ENCODE results near the gene RNF14. TPM values are rescaled to one million over a fixed set of nuclear protein-coding genes. Genes with fewer than 3 reads are reported as not detected.

RNF14 gene
- total RNA-seq, 1 donor from 2014 or later, result 37.8 TPM

GRCh38 chr5:141954194-141954593 lies 14.7 kb upstream of the RNF14 start:
- intact Hi-C loops (cut with DNase I), result no loop called here
- H3K27ac ChIP-seq, result no peak overlapping the region
- no peak overlapping the region for H3K4me3 ChIP-seq
- no peaks in the 10 kb centered on the region for H3K4me1 ChIP-seq
- no peaks in the 10 kb centered on the region for H3K27me3 ChIP-seq
- H3K36me3 ChIP-seq, result no peaks in the 10 kb centered on the region
- no peak for DNase-seq (ENCODE audit: extremely low spot score in 2 of 2)
- no peaks in the 10 kb centered on the region for H3K9me3 ChIP-seq
- TF ChIP-seq POLR2AphosphoS5 (IDR thresholded peaks at IDR 0.05; ENCODE audit: insufficient read depth in 1 of 2, low read depth in 1 of 2) (no peak), CTCF (IDR thresholded peaks at IDR 0.05) (no peak), POLR2A (IDR thresholded peaks at IDR 0.05) (no peak)

DNA sequence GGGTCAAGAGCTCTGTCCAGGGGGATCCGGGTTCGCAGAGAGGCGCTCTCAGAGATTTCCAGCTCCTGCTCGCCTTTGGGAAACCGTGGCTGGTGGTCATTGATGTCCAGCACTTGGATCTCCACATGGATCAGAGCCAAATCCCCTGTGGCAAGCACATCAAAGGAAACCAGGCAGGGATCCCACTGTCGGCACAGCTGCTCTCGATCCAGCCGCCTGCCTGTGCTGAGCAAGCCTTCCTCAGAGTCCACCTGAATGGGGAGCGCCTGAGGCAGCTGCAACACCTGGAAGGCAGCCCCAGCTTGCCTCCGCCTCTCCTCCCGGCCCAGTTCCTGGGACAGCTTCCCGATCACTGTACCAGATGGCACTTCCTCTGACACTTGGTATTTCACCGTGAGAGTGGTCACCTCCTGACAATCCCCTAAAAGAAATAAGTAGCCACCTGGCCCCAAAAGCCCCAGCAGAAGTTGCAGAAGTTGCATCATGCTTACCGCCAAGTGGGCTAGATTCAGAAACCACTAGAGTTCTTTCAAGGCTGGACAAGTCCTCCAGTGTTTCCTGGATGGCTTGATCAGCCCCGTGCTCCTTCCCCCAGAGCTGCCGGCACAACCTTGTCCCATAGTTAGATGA lies 11.4 kb upstream of the RNF14 start:
- H3K9me3 ChIP-seq, result no peaks in the 10 kb centered on the region
- H3K27ac ChIP-seq, result no peak overlapping the region
- no peak overlapping the region for H3K4me3 ChIP-seq
- intact Hi-C loops (cut with DNase I), result loop anchor here (5.0 kb wide), 1 partner anchor 265 kb away; no protein-coding TSS in a partner anchor
- no peaks in the 10 kb centered on the region for H3K4me1 ChIP-seq
- no peaks in the 10 kb centered on the region for H3K27me3 ChIP-seq
- H3K36me3 ChIP-seq, result no peaks in the 10 kb centered on the region
- no peak for DNase-seq (ENCODE audit: extremely low spot score in 2 of 2)
- no peak for TF ChIP-seq POLR2AphosphoS5 (IDR thresholded peaks at IDR 0.05; ENCODE audit: insufficient read depth in 1 of 2, low read depth in 1 of 2)
- no peak for TF ChIP-seq CTCF (IDR thresholded peaks at IDR 0.05)
- TF ChIP-seq POLR2A (IDR thresholded peaks at IDR 0.05), result no peak

GRCh38 chr5:141958113-141958512 lies 10.8 kb upstream of the RNF14 start, which contains the start of gene PCDH12:
PCDH12 (minus strand) TSS chr5:141958202; CDS start chr5:141957851, 351 bp downstream.
- no peak within 1 kb of the TSS for H3K4me3 ChIP-seq
- H3K4me1 ChIP-seq, result no peaks in the 10 kb centered on the region
- intact Hi-C loops (cut with DNase I), result loop anchor here (5.0 kb wide), 1 partner anchor 266 kb away; no protein-coding TSS in a partner anchor
- H3K27me3 ChIP-seq, result no peaks in the 10 kb centered on the region
- no peak for DNase-seq (ENCODE audit: extremely low spot score in 2 of 2)
- H3K27ac ChIP-seq, result no peak within 1 kb of the TSS
- TF ChIP-seq POLR2A (IDR thresholded peaks at IDR 0.05), result no peak
- no peak for TF ChIP-seq CTCF (IDR thresholded peaks at IDR 0.05)
- TF ChIP-seq POLR2AphosphoS5 (IDR thresholded peaks at IDR 0.05; ENCODE audit: insufficient read depth in 1 of 2, low read depth in 1 of 2), result peak; percentile 27 to 49
- H3K36me3 ChIP-seq, result no peaks in the 10 kb centered on the region
- no peaks in the 10 kb centered on the region for H3K9me3 ChIP-seq

- no peak overlapping the region for H3K27ac ChIP-seq
- H3K4me3 ChIP-seq, result no peak overlapping the region
- no peaks in the 10 kb centered on the region for H3K9me3 ChIP-seq
- no peak for DNase-seq (ENCODE audit: extremely low spot score in 2 of 2)
- TF ChIP-seq POLR2A (IDR thresholded peaks at IDR 0.05), result no peak
- no peak for TF ChIP-seq CTCF (IDR thresholded peaks at IDR 0.05)
- no peak for TF ChIP-seq POLR2AphosphoS5 (IDR thresholded peaks at IDR 0.05; ENCODE audit: insufficient read depth in 1 of 2, low read depth in 1 of 2)
- no peaks in the 10 kb centered on the region for H3K36me3 ChIP-seq
- H3K27me3 ChIP-seq, result no peaks in the 10 kb centered on the region
- H3K4me1 ChIP-seq, result no peaks in the 10 kb centered on the region
- intact Hi-C loops (cut with DNase I), result loop anchor here (5.0 kb wide), 1 partner anchor 266 kb away; no protein-coding TSS in a partner anchor
Observed at GRCh38 chr5:141958546-141959172, 10.2 kb upstream of the RNF14 start.

- DNase-seq (ENCODE audit: extremely low spot score in 2 of 2), result no peak
- Histone ChIP-seq H3K36me3 (no peaks in the 10 kb centered on the region), H3K4me3 (no peak overlapping the region), H3K27me3 (no peaks in the 10 kb centered on the region), H3K9me3 (no peaks in the 10 kb centered on the region), H3K4me1 (no peaks in the 10 kb centered on the region), H3K27ac (no peak overlapping the region)
- no peak for TF ChIP-seq CTCF (IDR thresholded peaks at IDR 0.05)
- intact Hi-C loops (cut with DNase I), result loop anchor here (10.0 kb wide), 1 partner anchor 65 kb away; no protein-coding TSS in a partner anchor
Observed at GRCh38 chr5:141960018-141960417, 8.9 kb upstream of the RNF14 start.
